ENCODE data around the gene VPS16. TPM values are rescaled to one million over a fixed set of nuclear protein-coding genes. Genes with fewer than 3 reads are reported as not detected.

Gene VPS16
- total RNA-seq, 3 donors from 2014 or later (not counting 1 experiment from before 2014, with no cell fraction given) = 108 to 118 (median 109) TPM

- ATAC-seq = no peak
- no peaks in the 10 kb centered on the region for H3K36me3 Mint-ChIP-seq
- H3K9me3 Mint-ChIP-seq = no peaks in the 10 kb centered on the region
- H3K36me3 ChIP-seq (ENCODE audit: control insufficient read depth, insufficient read depth, low read length) = no peaks in the 10 kb centered on the region
- H3K4me1 ChIP-seq (ENCODE audit: control insufficient read depth, insufficient read depth, low read length) = peaks cover 46% of the 10 kb centered on the region
- no peaks in the 10 kb centered on the region for H3K9me3 ChIP-seq (ENCODE audit: control insufficient read depth, insufficient read depth, low read length)
- peak overlapping the region; percentile 14 for H3K27ac ChIP-seq (ENCODE audit: low read length)
- peak in 1 of 2 donors; percentile 43 for DNase-seq
- H3K4me3 Mint-ChIP-seq = peak overlapping the region; percentile 82
- intact Hi-C loops (cut with micrococcal nuclease) = loop anchor here (1.0 to 5.0 kb wide), 2 partner anchors 8 to 33 kb away; no protein-coding TSS in a partner anchor
- H3K27ac Mint-ChIP-seq = peak overlapping the region; percentile 74 to 76
- peaks cover 67 to 71% of the 10 kb centered on the region in 2 donors for H3K4me1 Mint-ChIP-seq
- H3K4me3 ChIP-seq (ENCODE audit: low read length) = peak overlapping the region; percentile 94
- TF ChIP-seq CTCF (IDR thresholded peaks at IDR 0.05) = no peak
- H3K27me3 ChIP-seq (ENCODE audit: control insufficient read depth, insufficient read depth, low read length) = no peaks in the 10 kb centered on the region
- no peaks in the 10 kb centered on the region for H3K27me3 Mint-ChIP-seq (ENCODE audit: low read depth in 2 of 2)
- 27% methylated on average over 6 of the region's 7 CpGs for WGBS (ENCODE audit: insufficient coverage)
These were observed 33.9 kb downstream of the VPS16 start for GRCh38 chr20:2874456-2874855.

GRCh38 chr20:2875690-2876203, 35.2 kb downstream of the VPS16 start:
- Mint-ChIP-seq H3K36me3 (no peaks in the 10 kb centered on the region), H3K9me3 (no peaks in the 10 kb centered on the region), H3K4me3 (peak overlapping the region; percentile 82), H3K4me1 (peaks cover 76 to 79% of the 10 kb centered on the region in 2 donors), H3K27me3 (ENCODE audit: low read depth in 2 of 2) (no peaks in the 10 kb centered on the region), H3K27ac (peak overlapping the region; percentile 74 to 76)
- intact Hi-C loops (cut with micrococcal nuclease) = no loop called here
- DNase-seq (no peak), ATAC-seq (no peak)
- peaks cover 43% of the 10 kb centered on the region for H3K4me1 ChIP-seq (ENCODE audit: control insufficient read depth, insufficient read depth, low read length)
- WGBS (ENCODE audit: insufficient coverage) = 97% methylated on average over 5 of the region's 5 CpGs
- no peaks in the 10 kb centered on the region for H3K9me3 ChIP-seq (ENCODE audit: control insufficient read depth, insufficient read depth, low read length)
- H3K27me3 ChIP-seq (ENCODE audit: control insufficient read depth, insufficient read depth, low read length) = no peaks in the 10 kb centered on the region
- H3K36me3 ChIP-seq (ENCODE audit: control insufficient read depth, insufficient read depth, low read length) = no peaks in the 10 kb centered on the region
- H3K4me3 ChIP-seq (ENCODE audit: low read length) = no peak overlapping the region
- no peak for TF ChIP-seq CTCF (IDR thresholded peaks at IDR 0.05)
- H3K27ac ChIP-seq (ENCODE audit: low read length) = no peak overlapping the region

GRCh38 chr20:2878515-2878914, 38.0 kb downstream of the VPS16 start:
- no peak overlapping the region for H3K27ac ChIP-seq (ENCODE audit: low read length)
- peaks cover 20% of the 10 kb centered on the region for H3K4me1 ChIP-seq (ENCODE audit: control insufficient read depth, insufficient read depth, low read length)
- H3K4me3 ChIP-seq (ENCODE audit: low read length) = no peak overlapping the region
- no peaks in the 10 kb centered on the region for H3K9me3 ChIP-seq (ENCODE audit: control insufficient read depth, insufficient read depth, low read length)
- intact Hi-C loops (cut with micrococcal nuclease) = no loop called here
- no peaks in the 10 kb centered on the region for H3K27me3 ChIP-seq (ENCODE audit: control insufficient read depth, insufficient read depth, low read length)
- ATAC-seq (no peak), DNase-seq (no peak)
- 91% methylated on average over 1 of the region's 1 CpG for WGBS (ENCODE audit: insufficient coverage)
- Mint-ChIP-seq H3K27ac (peak overlapping the region; percentile 58 to 69), H3K4me1 (peaks cover 63 to 66% of the 10 kb centered on the region in 2 donors), H3K36me3 (no peaks in the 10 kb centered on the region), H3K4me3 (no peak overlapping the region), H3K27me3 (ENCODE audit: low read depth in 2 of 2) (no peaks in the 10 kb centered on the region), H3K9me3 (no peaks in the 10 kb centered on the region)
- H3K36me3 ChIP-seq (ENCODE audit: control insufficient read depth, insufficient read depth, low read length) = no peaks in the 10 kb centered on the region
- TF ChIP-seq CTCF (IDR thresholded peaks at IDR 0.05) = no peak

- intact Hi-C loops (cut with micrococcal nuclease) = no loop called here
- Histone ChIP-seq H3K27me3 (ENCODE audit: control insufficient read depth, insufficient read depth, low read length) (no peaks in the 10 kb centered on the region), H3K27ac (ENCODE audit: low read length) (no peak overlapping the region), H3K4me3 (ENCODE audit: low read length) (no peak overlapping the region), H3K9me3 (ENCODE audit: control insufficient read depth, insufficient read depth, low read length) (no peaks in the 10 kb centered on the region), H3K36me3 (ENCODE audit: control insufficient read depth, insufficient read depth, low read length) (no peaks in the 10 kb centered on the region), H3K4me1 (ENCODE audit: control insufficient read depth, insufficient read depth, low read length) (peaks cover 16% of the 10 kb centered on the region)
- TF ChIP-seq CTCF (IDR thresholded peaks at IDR 0.05) = no peak
- DNase-seq (no peak), ATAC-seq (no peak)
- Mint-ChIP-seq H3K27me3 (ENCODE audit: low read depth in 2 of 2) (no peaks in the 10 kb centered on the region), H3K27ac (peak overlapping the region; percentile 58 to 69), H3K4me1 (peaks cover 66 to 67% of the 10 kb centered on the region in 2 donors), H3K9me3 (no peaks in the 10 kb centered on the region), H3K4me3 (no peak overlapping the region), H3K36me3 (no peaks in the 10 kb centered on the region)
- WGBS (ENCODE audit: insufficient coverage) = 86% methylated on average over 3 of the region's 3 CpGs
These were observed 38.6 kb downstream of the VPS16 start for GRCh38 chr20:2879146-2879545.
